Inferior parietal cortex (tissue), 1 donor: ENCODE measurements around the gene HABP4.
A peak's percentile ranks its signal among the peaks of the same experiment; 100 is the strongest.
"Not testable (repeated sequence)": the region's sequence is repeated elsewhere in the genome, so short reads cannot be mapped to it uniquely, and the experiment has no call there.

Source experiments
- DNase-seq: peaks from one replicate; pipeline ENCODE4 v3.0.0-alpha.2; 2016; ENCODE audit errors: extremely low spot score

The HABP4 gene

GRCh38 chr9:96498796-96499195 lies 48.8 kb downstream of the HABP4 start:
- DNase-seq: no peak

GRCh38 chr9:96499257-96499656 lies 49.3 kb downstream of the HABP4 start:
- no peak for DNase-seq

GRCh38 chr9:96500696-96501632 lies 51.0 kb downstream of the HABP4 start:
- no peak for DNase-seq

GRCh38 chr9:96501633-96502538 lies 51.9 kb downstream of the HABP4 start:
- DNase-seq: peak; percentile 75

- no peak for DNase-seq
Observed at GRCh38 chr9:96502539-96503373, 52.8 kb downstream of the HABP4 start.

GRCh38 chr9:96503374-96503748 lies 53.4 kb downstream of the HABP4 start:
- DNase-seq: not testable (repeated sequence)

- DNase-seq: no peak
Observed at GRCh38 chr9:96503918-96504317, 53.9 kb downstream of the HABP4 start.

GRCh38 chr9:96505316-96505991 lies 55.5 kb downstream of the HABP4 start:
- no peak for DNase-seq

GRCh38 chr9:96508227-96508940 lies 58.4 kb downstream of the HABP4 start:
- no peak for DNase-seq

GRCh38 chr9:96509026-96509425 lies 59.1 kb downstream of the HABP4 start:
- DNase-seq: no peak

GRCh38 chr9:96509848-96510247 lies 59.9 kb downstream of the HABP4 start:
- DNase-seq: no peak

GRCh38 chr9:96510258-96510657 lies 60.3 kb downstream of the HABP4 start:
- DNase-seq: no peak

- DNase-seq: no peak
Observed at GRCh38 chr9:96512240-96512639, 62.3 kb downstream of the HABP4 start.

- no peak for DNase-seq
Observed at GRCh38 chr9:96513622-96514021, 63.7 kb downstream of the HABP4 start.

- DNase-seq: no peak
Observed at GRCh38 chr9:96514108-96514799, 64.3 kb downstream of the HABP4 start.

GRCh38 chr9:96514800-96515158 lies 64.8 kb downstream of the HABP4 start:
- no peak for DNase-seq

- DNase-seq: no peak
Observed at GRCh38 chr9:96515621-96516470, 65.9 kb downstream of the HABP4 start.

GRCh38 chr9:96519095-96519494 lies 69.1 kb downstream of the HABP4 start:
- DNase-seq: no peak

GRCh38 chr9:96519787-96520186 lies 69.8 kb downstream of the HABP4 start:
- no peak for DNase-seq
